Keratinocyte (primary cell): Measurements from ENCODE around the gene ACTR10. TPM values are rescaled to one million over a fixed set of nuclear protein-coding genes. Genes with fewer than 3 reads are reported as not detected.

Source experiments
- DNase-seq: peaks from one replicate; pipeline ENCODE4 v3.0.0-alpha.2; 2011; ENCODE audit warnings: low read depth, missing footprints, low spot score
- FAIRE-seq: peaks from 2 replicates; lab custom pipeline; 2011; peaks lifted over from hg19 to GRCh38; lab: Jason Lieb, UNC
- H2AFZ ChIP-seq: 2 replicates; pipeline ENCODE4 v1.6.0; 2012; ENCODE audit warnings: low read length, control low read depth, inconsistent platforms; ENCODE audit not compliant: control insufficient read depth
- H3K27ac ChIP-seq: 2 replicates; pipeline ENCODE4 v1.5.1; 2011; ENCODE audit warnings: low read length; ENCODE audit not compliant: control insufficient read depth, insufficient read depth
- H3K27me3 ChIP-seq: 3 replicates; pipeline ENCODE4 v1.6.0; 2011; ENCODE audit warnings: low read length; ENCODE audit not compliant: control insufficient read depth, insufficient read depth; ENCODE audit errors: extremely low read depth
- H3K36me3 ChIP-seq, 2 experiments: 2 replicates in 1 of 2; 3 replicates in 1 of 2; pipeline ENCODE4 v1.5.1; 2011; ENCODE audit warnings: low read length in 2 of 2, mild to moderate bottlenecking in 1 of 2; ENCODE audit not compliant: control insufficient read depth in 2 of 2, insufficient read depth in 2 of 2; ENCODE audit errors: extremely low read depth in 1 of 2
- H3K4me1 ChIP-seq: 3 replicates; pipeline ENCODE4 v1.5.1; 2011; ENCODE audit warnings: low read length; ENCODE audit not compliant: control insufficient read depth, insufficient read depth; ENCODE audit errors: extremely low read depth
- H3K4me2 ChIP-seq: 3 replicates; pipeline ENCODE4 v1.6.0; 2011; ENCODE audit warnings: low read depth, low read length; ENCODE audit not compliant: control insufficient read depth, insufficient read depth; ENCODE audit errors: extremely low read depth
- H3K4me3 ChIP-seq, 3 experiments: fragments of 200-600 bp in 1 of 3; sonication (generic) in 1 of 3; 2 replicates in 2 of 3; 3 replicates in 1 of 3; pipeline ENCODE4 v1.5.1; 2011 to 2016; ENCODE audit warnings: low read length in 3 of 3, mild to moderate bottlenecking in 3 of 3, control low read depth in 2 of 3, inconsistent platforms in 1 of 3, low read depth in 1 of 3, mixed read lengths in 1 of 3, mixed run types in 1 of 3, moderate library complexity in 1 of 3; ENCODE audit not compliant: control insufficient read depth in 2 of 3, insufficient read depth in 2 of 3; ENCODE audit errors: extremely low read depth in 1 of 3
- H3K79me2 ChIP-seq: 2 replicates; pipeline ENCODE4 v1.6.0; 2012; ENCODE audit warnings: low read length; ENCODE audit not compliant: control insufficient read depth, insufficient read depth
- H3K9ac ChIP-seq: 3 replicates; pipeline ENCODE4 v1.6.0; 2011; ENCODE audit warnings: low read length; ENCODE audit not compliant: control insufficient read depth, insufficient read depth; ENCODE audit errors: extremely low read depth
- H3K9me1 ChIP-seq: 3 replicates; pipeline ENCODE4 v1.6.0; 2011; ENCODE audit warnings: low read length; ENCODE audit not compliant: control insufficient read depth, insufficient read depth; ENCODE audit errors: extremely low read depth
- H3K9me3 ChIP-seq: 2 replicates; pipeline ENCODE4 v1.5.1; 2012; ENCODE audit warnings: low read depth, low read length; ENCODE audit not compliant: control insufficient read depth
- H4K20me1 ChIP-seq: 3 replicates; pipeline ENCODE4 v1.6.0; 2011; ENCODE audit warnings: low read length; ENCODE audit not compliant: control insufficient read depth, insufficient read depth; ENCODE audit errors: extremely low read depth
- EZH2 ChIP-seq: IDR thresholded peaks from one replicate; pipeline ENCODE4 v1.6.1; 2012; ENCODE audit warnings: inconsistent platforms, mild to moderate bottlenecking, low read length, moderate library complexity
- dilution Hi-C: fragments of 300-500 bp; cut with MboI; formaldehyde crosslinking; loops from one replicate; pipeline ENCODE4 v1.7.0; 2020; ENCODE audit warnings: low sequenced_read_pairs; ENCODE audit not compliant: extremely low pct_ligation_motif_present
- polyA plus RNA-seq, 5 experiments: library from polyadenylated mRNA; depleted of rRNA in 3 of 5; stranded (reverse) in 3 of 5; stranded (forward) in 1 of 5; unstranded in 1 of 5; fragments of >200 nt; gene quantifications; 1 replicate in 1 of 5; 2 replicates in 3 of 5; 3 replicates in 1 of 5; pipeline versions ENCODE4 v1.2.1 to v1.2.3, GENCODE V29; 2011 to 2012; ENCODE audit warnings: missing spikeins in 2 of 5, low read depth in 1 of 5, low replicate concordance in 1 of 5
- TF ChIP-seq, protein P1 (sequence below), 3 experiments: IDR thresholded peaks in 1 of 3; conservative IDR thresholded peaks in 1 of 3; optimal IDR thresholded peaks in 1 of 3; 2 replicates in 2 of 3; 3 replicates in 1 of 3; pipeline versions ENCODE3 to v1.5.1; 2011; ENCODE audit warnings: low read length in 3 of 3, mild to moderate bottlenecking in 3 of 3, moderate library complexity in 2 of 3, control low read depth in 1 of 3, inconsistent platforms in 1 of 3; ENCODE audit not compliant: insufficient read depth in 2 of 3; ENCODE audit errors: extremely low read depth in 1 of 3

ACTR10 gene
- polyA plus RNA-seq, 1 donor (not counting 4 experiments of a cell fraction or from before 2014, with no cell fraction given): 125 TPM

DNA sequence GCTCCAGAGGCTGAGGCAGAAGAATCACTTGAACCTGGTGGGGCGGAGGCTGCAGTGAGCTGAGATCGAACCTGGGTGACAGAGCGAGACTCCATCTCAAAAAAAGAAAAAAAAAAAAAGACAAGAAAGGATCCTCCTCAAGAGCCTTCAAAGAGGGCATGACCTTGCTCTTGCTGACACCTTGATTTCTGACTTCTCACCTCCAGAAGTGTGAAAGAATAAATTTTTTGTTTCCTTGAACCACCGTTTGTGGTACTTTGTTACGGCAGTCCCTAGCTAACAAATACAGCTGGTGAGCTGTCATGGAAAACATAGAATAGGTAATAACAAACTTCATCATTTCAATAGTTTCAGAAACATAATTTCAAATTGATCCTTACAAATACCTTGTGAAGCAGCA is 1.9 kb upstream of the ACTR10 start:
- Histone ChIP-seq H3K27me3 (no peaks in the 10 kb centered on the region), H3K36me3 (no peaks in the 10 kb centered on the region), H3K4me3 (no peak overlapping the region), H3K79me2 (peaks cover 23% of the 10 kb centered on the region), H3K9me1 (peaks cover 6% of the 10 kb centered on the region), H4K20me1 (no peaks in the 10 kb centered on the region), H3K9ac (no peak overlapping the region), H3K4me2 (no peak overlapping the region), H3K4me1 (peaks cover 12% of the 10 kb centered on the region), H3K27ac (no peak overlapping the region), H3K9me3 (no peaks in the 10 kb centered on the region), H2AFZ (no peak overlapping the region)
- DNase-seq: no peak
- no peak for TF ChIP-seq EZH2
- TF ChIP-seq, protein P1, sequence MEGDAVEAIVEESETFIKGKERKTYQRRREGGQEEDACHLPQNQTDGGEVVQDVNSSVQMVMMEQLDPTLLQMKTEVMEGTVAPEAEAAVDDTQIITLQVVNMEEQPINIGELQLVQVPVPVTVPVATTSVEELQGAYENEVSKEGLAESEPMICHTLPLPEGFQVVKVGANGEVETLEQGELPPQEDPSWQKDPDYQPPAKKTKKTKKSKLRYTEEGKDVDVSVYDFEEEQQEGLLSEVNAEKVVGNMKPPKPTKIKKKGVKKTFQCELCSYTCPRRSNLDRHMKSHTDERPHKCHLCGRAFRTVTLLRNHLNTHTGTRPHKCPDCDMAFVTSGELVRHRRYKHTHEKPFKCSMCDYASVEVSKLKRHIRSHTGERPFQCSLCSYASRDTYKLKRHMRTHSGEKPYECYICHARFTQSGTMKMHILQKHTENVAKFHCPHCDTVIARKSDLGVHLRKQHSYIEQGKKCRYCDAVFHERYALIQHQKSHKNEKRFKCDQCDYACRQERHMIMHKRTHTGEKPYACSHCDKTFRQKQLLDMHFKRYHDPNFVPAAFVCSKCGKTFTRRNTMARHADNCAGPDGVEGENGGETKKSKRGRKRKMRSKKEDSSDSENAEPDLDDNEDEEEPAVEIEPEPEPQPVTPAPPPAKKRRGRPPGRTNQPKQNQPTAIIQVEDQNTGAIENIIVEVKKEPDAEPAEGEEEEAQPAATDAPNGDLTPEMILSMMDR (optimal IDR thresholded peaks at IDR 0.05 in 1 of 3, IDR thresholded peaks at IDR 0.05 in 1 of 3, conservative IDR thresholded peaks at IDR 0.05 in 1 of 3; ENCODE audit: extremely low read depth in 1 of 3, insufficient read depth in 2 of 3, low read length in 3 of 3): no peak
- dilution Hi-C loops: no loop called here
- no peak for FAIRE-seq

- TF ChIP-seq EZH2: no peak
- TF ChIP-seq, protein P1 (optimal IDR thresholded peaks at IDR 0.05 in 1 of 3, IDR thresholded peaks at IDR 0.05 in 1 of 3, conservative IDR thresholded peaks at IDR 0.05 in 1 of 3; ENCODE audit: extremely low read depth in 1 of 3, insufficient read depth in 2 of 3, low read length in 3 of 3): no peak
- Histone ChIP-seq H3K79me2 (peaks cover 23% of the 10 kb centered on the region), H3K4me1 (peaks cover 12% of the 10 kb centered on the region), H3K9ac (peak overlapping the region; percentile 90), H3K9me1 (peaks cover 6% of the 10 kb centered on the region), H3K36me3 (no peaks in the 10 kb centered on the region), H4K20me1 (no peaks in the 10 kb centered on the region), H3K4me2 (peak overlapping the region; percentile 97), H3K4me3 (peak overlapping the region; percentile 85 to 98 (median 88)), H3K9me3 (no peaks in the 10 kb centered on the region), H3K27ac (peak overlapping the region; percentile 84), H2AFZ (peak overlapping the region; percentile 97), H3K27me3 (no peaks in the 10 kb centered on the region)
- DNase-seq (no peak), FAIRE-seq (no peak)
- dilution Hi-C loops: no loop called here
These were observed 512 bp downstream of the ACTR10 start for GRCh38 chr14:58200480-58200841.
